HG03575 (cell line): ENCODE data around the gene SPN.
"Not testable (repeated sequence)": the region's sequence is repeated elsewhere in the genome, so short reads cannot be mapped to it uniquely, and the experiment has no call there.

Source experiments
- ATAC-seq: cut with Tn5 transposase; IDR thresholded peaks from one replicate; pipeline ENCODE4 v1.9.1; 2021; ENCODE audit not compliant: unreplicated experiment, insufficient number of reproducible peaks, low FRiP score; ENCODE audit errors: extremely low read depth

SPN gene

DNA sequence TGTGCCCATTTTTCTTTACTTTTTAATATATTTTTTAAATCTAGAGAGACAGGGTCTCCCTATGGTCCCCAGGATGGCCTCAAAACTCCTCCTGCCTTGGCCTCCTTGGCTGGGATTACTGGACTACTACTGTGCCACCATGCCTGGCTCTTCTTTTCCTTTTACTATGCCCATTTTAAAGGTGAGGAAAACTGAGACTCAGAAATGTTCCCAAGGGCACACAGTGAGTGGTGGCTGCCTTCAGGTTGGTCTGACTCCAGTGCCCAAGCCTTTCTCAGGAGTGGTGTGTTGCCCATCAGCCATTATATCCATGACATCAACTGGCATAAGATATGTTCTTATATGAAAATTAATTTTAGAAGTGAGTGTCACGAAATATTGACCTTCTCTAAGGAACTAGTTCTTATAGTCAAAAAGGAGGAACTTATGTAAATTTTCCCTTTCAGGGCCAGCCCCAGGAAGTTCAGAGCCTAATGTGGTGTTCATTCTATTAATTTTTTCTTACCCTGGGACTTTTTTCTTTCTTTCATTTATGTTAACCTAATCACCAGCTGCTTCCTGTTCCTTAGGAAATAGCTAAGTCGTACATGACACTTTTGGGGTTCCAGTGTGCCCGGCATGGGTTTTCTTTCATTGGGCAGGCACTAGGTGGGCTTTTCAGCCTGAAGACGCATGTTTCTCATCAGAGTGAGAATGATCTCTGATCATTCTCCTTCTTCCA is 17.9 kb upstream of the SPN start:
- ATAC-seq, result no peak

DNA sequence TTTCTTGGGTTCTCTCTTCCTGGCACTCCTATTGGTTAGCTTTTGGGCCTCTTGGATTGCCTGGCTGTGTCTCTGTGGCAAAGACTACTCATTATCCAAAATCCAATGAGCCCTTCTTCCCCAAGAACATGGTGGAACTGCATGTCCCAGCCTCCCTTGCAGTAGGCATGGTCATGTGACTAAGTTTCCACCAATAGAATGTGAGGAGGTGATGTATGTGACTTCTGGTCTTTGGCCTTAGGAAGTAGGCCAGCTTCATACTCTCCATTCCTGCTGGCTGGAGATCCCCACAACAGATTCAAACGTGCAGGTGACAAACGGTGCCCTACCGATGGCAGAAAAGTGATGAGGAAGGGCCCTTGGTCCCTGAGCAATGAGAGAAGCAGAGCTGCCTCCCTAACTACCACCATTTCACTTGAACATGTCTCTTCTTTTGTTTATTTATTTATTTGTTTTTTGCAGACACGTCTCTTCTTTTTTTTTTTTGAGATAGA is 17.3 kb upstream of the SPN start:
- ATAC-seq, result no peak

DNA sequence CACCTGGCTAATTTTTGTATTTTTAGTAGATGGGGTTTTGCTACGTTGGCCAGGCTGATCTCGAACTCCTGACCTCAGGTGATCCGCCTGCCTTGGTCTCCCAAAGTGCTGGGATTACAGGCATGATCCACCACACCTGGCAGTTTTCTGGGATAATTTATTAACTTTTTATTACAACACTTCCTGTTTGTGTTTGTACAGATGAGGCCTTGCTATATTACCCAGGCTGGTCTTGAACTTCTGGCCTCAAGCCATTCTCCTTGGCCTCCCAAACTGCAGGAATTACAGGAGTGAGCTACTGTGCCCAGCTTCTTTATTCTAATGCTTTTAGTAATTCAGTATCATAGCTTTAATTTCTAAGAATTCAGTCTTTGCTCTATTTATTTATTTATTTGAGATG is 16.1 kb upstream of the SPN start:
- no peak for ATAC-seq

DNA sequence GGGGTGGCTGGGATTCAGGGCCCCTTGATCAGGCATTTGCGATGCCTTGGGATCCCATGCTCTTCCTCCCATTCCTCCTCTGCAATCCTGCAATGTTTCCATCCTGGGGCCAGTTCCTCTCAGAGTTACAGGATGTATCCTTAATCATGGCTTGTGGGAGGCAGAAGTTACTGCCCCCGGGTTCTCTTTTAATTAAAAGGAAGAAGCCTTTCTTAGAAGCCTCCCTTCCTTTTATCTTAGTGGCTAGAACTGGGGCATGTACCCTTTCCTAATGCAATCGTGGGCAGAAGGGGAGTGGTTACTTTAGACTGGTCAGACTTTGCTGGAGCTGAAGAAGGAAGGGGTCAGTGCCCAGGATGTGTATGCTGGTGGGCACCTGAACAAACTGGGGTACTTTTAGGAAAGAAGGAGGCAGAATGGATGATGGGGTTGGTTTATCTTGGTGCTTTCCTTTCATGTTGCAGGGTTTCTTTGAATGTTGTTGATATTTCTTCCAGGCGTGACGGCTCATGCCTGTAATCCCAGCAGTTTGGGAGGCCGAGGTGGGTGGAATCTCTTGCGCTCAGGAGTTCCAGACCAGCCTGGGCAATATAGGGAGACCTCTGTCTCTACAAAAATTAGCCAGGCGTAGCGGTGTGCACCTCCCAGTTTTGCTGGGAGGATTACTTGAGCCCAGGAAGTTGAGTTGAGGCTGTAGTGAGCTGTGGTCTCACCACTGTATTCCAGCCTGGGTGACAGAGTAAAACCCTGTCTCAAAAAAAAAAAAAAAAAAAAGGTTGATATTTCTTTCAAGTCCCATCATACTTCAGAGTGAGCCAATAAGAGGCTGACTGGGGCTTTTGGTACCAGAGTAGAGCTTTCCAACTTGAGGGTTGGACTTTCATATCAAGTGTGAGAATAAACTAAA is 13.2 kb upstream of the SPN start:
- ATAC-seq, result no peak

DNA sequence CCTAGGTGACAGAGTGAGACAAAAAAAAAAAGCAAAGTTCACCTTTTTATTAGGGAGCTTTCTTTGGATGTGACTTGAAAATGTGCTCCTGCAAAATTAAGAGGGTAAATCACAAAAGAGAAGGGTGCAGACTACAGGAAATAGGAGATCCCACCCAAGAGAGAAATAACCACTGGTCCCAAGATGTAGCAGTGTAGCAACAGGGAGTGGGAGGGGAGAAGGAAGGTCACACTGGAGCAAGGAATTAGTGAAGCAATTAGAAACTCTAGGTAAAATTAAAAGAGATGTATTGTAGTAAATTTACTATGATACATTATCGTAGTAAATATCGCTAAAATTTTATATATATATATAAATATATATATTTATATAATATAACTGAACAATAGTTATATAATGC is 12.3 kb upstream of the SPN start:
- no peak for ATAC-seq

DNA sequence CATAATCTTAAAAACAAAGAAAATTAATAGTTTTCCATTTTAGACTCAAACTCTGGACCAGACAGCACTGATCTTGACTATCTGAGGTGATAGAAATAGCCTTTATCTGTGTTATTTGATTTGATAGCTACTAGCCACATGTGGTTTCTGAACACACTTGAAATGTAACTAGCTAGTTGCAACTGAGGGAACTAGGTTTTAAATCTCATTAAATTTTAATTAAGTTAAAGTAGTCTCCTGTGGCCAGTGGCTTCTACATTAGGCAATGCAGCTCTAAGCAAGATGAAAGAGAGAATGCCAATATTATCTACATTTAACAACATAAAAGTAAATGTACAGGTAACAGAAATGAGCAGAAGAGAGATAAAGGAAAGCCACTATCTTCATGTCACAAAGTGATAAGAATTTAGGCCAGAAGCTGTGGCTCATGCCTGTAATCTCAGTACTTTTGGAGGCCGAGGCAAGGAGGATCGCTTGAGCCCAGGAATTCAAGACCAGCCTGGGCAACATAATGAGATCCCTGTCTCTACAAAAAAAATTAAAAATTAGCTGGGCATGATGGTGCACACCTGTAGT is 11.2 kb upstream of the SPN start:
- no peak for ATAC-seq

DNA sequence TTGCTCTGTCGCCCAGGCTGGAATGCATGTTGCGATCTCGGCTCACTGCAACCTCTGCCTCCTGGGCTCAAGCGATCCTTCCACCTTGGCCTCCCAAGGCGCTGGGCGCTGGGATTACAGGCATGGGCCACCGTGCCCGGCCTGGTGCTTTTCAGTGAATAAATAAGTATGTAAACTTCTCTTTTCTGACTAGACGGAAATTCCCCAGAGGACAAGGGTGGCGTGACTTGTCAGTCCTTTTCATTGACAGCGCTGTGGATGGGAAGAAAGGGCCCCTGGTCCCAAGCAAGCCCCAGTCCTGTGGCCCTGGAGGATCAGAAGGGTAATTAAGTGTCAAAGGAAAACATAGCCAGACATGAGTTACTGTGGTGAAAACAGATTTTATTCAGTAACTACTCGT is 9.6 kb upstream of the SPN start:
- ATAC-seq, result no peak

DNA sequence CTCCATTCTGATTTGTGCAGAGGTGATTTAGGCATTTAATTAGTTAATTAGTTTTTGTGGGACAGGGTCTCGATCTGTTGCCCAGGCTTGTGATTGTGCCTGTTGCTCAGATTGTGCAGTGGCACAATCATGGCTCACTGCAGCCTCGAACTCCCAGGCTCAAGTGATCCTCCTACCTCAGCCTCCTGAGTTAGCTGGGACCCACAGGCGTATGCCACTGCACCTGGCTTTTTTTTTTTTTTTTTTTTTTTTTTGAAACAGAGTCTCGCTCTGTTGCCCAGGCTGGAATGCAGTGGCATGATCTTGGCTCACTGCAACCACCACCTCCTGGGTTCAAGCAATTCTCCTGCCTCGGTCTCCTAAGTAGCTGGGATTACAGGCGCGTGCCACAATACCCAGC is 9.2 kb upstream of the SPN start:
- ATAC-seq, result not testable (repeated sequence)

DNA sequence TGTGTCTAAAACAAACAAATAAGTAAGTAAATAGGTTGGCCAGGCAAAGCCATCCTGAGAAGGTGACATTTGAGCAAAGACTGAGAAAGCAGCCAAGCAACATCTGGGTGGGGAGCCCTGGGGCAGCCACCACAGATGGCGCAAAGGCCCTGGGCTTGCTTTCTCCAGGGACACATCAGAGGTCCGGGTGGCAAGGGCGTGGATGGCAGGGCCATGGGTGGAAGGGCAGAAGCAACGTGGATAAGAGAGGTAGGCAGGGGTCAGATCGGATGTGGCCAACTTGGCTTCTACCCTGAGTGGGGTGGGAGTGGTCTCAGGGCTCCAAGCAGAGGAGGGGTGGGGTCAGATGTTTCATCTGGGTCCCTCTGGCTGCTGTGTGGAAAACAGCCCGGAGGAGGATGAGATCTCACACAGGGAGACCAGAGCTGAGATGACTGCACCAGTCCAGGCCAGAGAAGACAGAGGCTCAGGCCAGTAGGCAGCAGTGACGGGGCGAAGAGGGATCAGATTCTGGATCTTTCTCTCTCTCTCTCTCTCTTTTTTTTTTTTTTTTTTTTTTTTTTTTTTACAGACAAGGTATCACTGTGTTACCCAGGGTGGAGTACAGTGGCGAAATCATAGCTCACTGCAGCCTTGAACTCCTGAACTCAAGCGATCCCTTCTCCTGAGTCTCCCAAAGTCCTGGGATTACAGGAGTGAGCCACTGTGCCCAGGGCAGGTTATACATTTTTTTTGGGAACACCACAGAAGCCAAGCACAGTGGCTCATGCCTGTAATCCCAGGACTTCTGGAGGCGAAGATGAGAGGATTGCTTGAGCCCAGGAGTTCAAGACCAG is 6.1 kb upstream of the SPN start:
- no peak for ATAC-seq

DNA sequence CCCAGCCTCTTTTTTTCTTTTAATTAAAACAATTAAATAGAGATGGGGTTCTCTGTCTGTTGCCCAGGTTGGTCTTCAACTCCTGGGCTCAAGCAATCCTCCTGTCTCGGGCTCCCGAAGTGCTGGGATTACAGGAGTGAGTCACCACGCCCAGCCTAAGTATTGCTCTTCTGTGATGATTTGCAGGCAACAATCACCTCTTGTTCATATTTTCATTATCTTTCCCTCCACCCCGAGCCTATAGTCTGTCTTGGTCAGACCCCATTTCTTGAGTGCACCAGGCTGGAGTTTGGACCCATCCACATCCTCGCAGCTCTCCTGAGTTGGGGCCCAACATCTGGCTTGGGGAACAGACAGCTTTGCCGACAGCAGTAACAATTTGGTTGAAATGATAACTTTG is 4.3 kb upstream of the SPN start:
- no peak for ATAC-seq

DNA sequence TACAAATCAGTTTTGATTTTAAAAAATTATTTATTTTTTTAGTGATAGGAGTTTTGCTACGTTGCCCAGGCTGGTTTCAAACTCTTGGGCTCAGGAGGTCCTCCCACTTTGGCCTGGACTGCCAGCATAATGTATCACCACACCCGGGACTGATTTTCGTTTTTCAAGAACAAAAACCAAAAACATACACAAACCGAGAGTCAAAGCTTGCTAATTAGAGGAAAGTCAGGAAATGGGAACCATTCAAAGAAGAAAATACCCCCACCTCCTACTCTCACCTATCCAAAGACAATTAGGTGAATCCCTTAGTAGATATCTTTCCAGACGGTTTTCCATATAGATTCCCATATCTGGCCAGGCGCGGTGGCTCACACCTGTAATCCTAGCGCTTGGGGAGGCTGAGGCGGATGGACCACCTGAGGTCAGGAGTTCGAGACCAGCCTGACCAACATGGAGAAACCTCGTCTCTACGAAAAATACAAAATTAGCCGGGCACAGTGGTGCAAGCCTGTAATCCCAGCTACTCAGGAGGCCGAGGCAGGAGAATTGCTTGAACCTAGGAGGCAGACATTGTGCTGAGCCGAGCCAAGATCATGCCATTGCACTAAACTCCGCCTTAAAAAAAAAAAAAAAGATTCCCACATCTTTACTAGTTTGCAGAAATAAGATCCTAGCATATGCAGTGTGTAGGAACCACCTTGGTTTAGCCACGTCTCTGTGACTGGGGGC is 883 bp upstream of the SPN start:
- no peak for ATAC-seq

DNA sequence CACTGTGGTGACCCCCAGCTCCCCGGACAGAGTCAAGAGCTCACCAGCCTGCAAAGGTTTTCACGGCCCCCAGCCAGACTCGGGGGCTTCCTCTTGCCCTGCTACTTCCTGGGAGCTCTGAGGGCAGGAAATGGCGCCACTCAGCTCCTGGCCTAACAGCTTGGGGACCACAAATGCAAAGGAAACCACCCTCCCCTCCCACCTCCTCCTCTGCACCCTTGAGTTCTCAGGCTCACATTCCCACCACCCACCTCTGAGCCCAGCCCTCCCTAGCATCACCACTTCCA is 375 bp upstream of the SPN start:
- ATAC-seq, result no peak

DNA sequence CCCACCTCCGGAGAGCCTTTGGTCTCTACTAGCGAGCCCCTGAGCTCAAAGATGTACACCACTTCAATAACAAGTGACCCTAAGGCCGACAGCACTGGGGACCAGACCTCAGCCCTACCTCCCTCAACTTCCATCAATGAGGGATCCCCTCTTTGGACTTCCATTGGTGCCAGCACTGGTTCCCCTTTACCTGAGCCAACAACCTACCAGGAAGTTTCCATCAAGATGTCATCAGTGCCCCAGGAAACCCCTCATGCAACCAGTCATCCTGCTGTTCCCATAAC is 702 bp downstream of the SPN start:
- ATAC-seq, result no peak

DNA sequence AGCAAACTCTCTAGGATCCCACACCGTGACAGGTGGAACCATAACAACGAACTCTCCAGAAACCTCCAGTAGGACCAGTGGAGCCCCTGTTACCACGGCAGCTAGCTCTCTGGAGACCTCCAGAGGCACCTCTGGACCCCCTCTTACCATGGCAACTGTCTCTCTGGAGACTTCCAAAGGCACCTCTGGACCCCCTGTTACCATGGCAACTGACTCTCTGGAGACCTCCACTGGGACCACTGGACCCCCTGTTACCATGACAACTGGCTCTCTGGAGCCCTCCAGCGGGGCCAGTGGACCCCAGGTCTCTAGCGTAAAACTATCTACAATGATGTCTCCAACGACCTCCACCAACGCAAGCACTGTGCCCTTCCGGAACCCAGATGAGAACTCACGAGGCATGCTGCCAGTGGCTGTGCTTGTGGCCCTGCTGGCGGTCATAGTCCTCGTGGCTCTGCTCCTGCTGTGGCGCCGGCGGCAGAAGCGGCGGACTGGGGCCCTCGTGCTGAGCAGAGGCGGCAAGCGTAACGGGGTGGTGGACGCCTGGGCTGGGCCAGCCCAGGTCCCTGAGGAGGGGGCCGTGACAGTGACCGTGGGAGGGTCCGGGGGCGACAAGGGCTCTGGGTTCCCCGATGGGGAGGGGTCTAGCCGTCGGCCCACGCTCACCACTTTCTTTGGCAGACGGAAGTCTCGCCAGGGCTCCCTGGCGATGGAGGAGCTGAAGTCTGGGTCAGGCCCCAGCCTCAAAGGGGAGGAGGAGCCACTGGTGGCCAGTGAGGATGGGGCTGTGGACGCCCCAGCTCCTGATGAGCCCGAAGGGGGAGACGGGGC is 1.3 kb downstream of the SPN start:
- no peak for ATAC-seq

DNA sequence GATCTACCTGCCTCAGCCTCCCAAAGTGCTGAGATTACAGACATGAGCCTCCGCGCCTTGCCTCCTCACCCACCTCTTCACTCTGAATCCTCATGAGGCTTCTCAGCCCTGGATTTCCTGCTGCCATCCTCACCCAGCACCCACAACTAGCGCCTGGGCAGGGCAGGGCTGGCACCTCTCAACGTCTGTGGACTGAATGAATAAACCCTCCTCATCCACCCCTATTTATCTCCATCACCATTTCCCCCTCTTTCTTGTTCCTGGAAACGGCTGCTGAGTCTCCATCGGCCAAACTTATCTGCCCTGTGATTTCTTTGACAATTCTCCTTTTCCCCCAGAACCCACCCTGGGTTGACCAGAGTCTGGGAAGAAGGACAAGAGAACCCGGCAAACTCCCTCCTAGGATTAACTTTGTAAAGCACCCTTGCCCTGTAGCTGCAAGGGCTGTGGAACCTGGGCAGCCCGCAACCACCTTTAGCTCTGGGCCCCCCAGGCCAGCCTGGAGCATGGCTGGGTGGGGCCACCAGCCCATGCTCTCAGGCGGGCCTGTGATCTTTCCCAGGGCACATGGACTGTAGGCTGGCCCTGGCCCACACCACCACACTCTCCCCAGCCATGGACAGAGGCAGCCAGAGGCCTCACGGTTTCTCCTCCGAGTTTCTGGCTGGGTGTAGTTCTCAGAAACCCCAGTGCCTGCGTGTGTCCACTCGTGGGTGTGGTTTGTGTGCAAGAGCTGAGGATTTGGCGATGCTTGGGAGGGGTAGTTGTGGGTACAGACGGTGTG is 2.4 kb downstream of the SPN start:
- no peak for ATAC-seq

DNA sequence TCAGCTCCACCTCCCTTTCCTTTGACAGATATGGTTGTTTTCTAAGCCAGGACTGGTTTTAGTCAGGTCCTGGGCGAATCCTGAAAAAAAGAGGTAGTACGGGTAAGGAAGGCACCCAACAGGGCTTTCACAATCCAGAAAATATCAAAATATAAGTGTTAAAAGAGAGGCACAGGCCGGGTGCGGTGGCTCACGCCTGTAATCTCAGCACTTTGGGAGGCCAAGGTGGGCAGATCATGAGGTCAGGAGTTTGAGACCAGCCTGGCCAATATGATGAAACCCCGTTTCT is 4.2 kb downstream of the SPN start:
- not testable (repeated sequence) for ATAC-seq

DNA sequence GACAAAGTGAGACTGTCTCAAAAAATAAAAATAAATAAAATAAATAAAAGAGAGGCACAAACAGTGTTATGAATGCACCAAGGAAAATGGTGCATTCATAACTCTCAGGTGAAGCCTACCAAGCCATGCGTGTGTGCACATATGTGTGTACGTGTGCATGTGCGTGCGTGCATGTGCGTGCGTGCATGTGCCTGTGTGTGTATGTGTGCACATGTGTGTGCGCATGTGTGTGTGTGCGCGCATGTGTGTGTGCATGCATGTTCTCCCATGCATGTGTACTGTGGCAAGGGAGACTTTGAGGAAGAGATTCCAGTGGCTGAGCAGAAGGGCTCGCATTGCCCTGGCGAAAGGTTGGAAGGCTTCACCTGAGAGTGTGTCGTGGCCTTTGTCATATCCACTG is 4.7 kb downstream of the SPN start:
- no peak for ATAC-seq

DNA sequence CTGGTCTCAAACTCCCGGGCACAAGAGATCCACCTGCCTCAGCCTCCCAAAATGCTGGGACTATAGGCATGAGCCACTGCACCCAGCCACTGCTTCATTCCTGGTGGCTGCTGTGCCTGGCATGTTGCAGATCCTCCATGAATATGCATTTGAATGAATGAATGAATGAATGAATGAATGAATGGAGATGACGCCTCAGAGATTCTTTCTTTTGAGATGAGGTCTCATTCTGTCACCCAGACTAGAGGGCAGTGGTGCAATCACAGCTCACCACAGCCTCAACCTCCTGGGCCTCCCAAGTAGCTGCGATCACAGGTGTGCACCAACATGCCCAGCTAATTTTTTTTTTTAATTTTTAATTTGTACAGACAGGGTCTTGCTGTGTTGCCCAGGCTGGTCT is 5.2 kb downstream of the SPN start:
- ATAC-seq, result no peak
